ENCODE results near the gene PTPRC.

The PTPRC gene

GRCh38 chr1:198750081-198750480, 111.2 kb downstream of the PTPRC start:
- POLR2A ChIA-PET, result no interaction called here
- TF ChIP-seq, protein P1, sequence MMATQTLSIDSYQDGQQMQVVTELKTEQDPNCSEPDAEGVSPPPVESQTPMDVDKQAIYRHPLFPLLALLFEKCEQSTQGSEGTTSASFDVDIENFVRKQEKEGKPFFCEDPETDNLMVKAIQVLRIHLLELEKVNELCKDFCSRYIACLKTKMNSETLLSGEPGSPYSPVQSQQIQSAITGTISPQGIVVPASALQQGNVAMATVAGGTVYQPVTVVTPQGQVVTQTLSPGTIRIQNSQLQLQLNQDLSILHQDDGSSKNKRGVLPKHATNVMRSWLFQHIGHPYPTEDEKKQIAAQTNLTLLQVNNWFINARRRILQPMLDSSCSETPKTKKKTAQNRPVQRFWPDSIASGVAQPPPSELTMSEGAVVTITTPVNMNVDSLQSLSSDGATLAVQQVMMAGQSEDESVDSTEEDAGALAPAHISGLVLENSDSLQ (IDR thresholded peaks at IDR 0.05), result no peak
- no peak for TF ChIP-seq FOXM1 (IDR thresholded peaks at IDR 0.05; ENCODE audit: borderline replicate concordance)
- TF ChIP-seq LEF1 (IDR thresholded peaks at IDR 0.05; ENCODE audit: borderline replicate concordance), result no peak
- no peak for TF ChIP-seq BHLHE40 (IDR thresholded peaks at IDR 0.05; ENCODE audit: borderline replicate concordance)
- no peak for TF ChIP-seq ZNF384 (IDR thresholded peaks at IDR 0.05)
- no peak for TF ChIP-seq FOXK2 (IDR thresholded peaks at IDR 0.05)
- TF ChIP-seq NFRKB (IDR thresholded peaks at IDR 0.05), result no peak
- TF ChIP-seq HDGF (IDR thresholded peaks at IDR 0.05; ENCODE audit: borderline replicate concordance), result no peak
- no peak for TF ChIP-seq L3MBTL2 (conservative IDR thresholded peaks at IDR 0.05)
- no peak for TF ChIP-seq ARNT (IDR thresholded peaks at IDR 0.05)
- TF ChIP-seq SUZ12 (IDR thresholded peaks at IDR 0.05), result no peak
- TF ChIP-seq SP1 (IDR thresholded peaks at IDR 0.05), result no peak
- no peak for TF ChIP-seq ELF4 (IDR thresholded peaks at IDR 0.05)
- no peak for TF ChIP-seq TARDBP (IDR thresholded peaks at IDR 0.05)
- TF ChIP-seq CTBP1 (IDR thresholded peaks at IDR 0.05; ENCODE audit: borderline replicate concordance), result no peak
- no peak for TF ChIP-seq FOXA1 (IDR thresholded peaks at IDR 0.05)
- DNase-seq (ENCODE audit: extremely low spot score), result no peak
- CTCF ChIA-PET, result no interaction called here

DNA sequence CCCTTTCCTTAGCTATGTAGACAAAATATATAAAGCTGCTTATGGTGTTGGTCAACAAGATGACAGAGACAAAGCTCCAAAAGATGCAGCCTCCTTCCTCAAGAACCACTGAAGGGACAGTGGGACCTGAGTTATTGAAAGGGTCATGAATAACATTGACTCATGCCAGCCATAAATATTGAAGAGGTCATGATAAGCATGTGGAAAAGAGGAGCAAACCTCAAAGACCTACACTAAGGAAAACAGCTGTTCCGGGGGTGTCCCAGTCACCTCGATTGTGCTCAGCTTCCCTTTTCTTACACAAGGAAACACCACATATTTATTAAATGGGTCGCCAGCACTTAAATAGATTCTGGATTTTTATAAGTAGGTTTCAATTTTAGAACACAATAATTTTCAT, 112.9 kb downstream of the PTPRC start:
- POLR2A ChIA-PET, result no interaction called here
- DNase-seq (ENCODE audit: extremely low spot score), result no peak
- CTCF ChIA-PET, result interaction anchor here (0.6 kb wide), 1 partner anchor 443 kb away, joined by 3 read pairs; no protein-coding TSS in a partner anchor
- TF ChIP-seq CTBP1 (IDR thresholded peaks at IDR 0.05; ENCODE audit: borderline replicate concordance) (no peak), L3MBTL2 (conservative IDR thresholded peaks at IDR 0.05) (no peak), LEF1 (IDR thresholded peaks at IDR 0.05; ENCODE audit: borderline replicate concordance) (no peak), ZNF384 (IDR thresholded peaks at IDR 0.05) (no peak), TARDBP (IDR thresholded peaks at IDR 0.05) (no peak), NFRKB (IDR thresholded peaks at IDR 0.05) (no peak), FOXK2 (IDR thresholded peaks at IDR 0.05) (no peak), BHLHE40 (IDR thresholded peaks at IDR 0.05; ENCODE audit: borderline replicate concordance) (no peak), HDGF (IDR thresholded peaks at IDR 0.05; ENCODE audit: borderline replicate concordance) (no peak), SUZ12 (IDR thresholded peaks at IDR 0.05) (no peak), FOXM1 (IDR thresholded peaks at IDR 0.05; ENCODE audit: borderline replicate concordance) (no peak), FOXA1 (IDR thresholded peaks at IDR 0.05) (no peak), ARNT (IDR thresholded peaks at IDR 0.05) (no peak), ELF4 (IDR thresholded peaks at IDR 0.05) (no peak), SP1 (IDR thresholded peaks at IDR 0.05) (no peak)
- TF ChIP-seq, protein P1 (IDR thresholded peaks at IDR 0.05), result no peak

- ChIA-PET POLR2A (no interaction called here), CTCF (no interaction called here)
- DNase-seq (ENCODE audit: extremely low spot score), result no peak
- no peak for TF ChIP-seq ARNT (IDR thresholded peaks at IDR 0.05)
- TF ChIP-seq, protein P1 (IDR thresholded peaks at IDR 0.05), result no peak
- TF ChIP-seq HDGF (IDR thresholded peaks at IDR 0.05; ENCODE audit: borderline replicate concordance), result no peak
- TF ChIP-seq FOXM1 (IDR thresholded peaks at IDR 0.05; ENCODE audit: borderline replicate concordance), result no peak
- TF ChIP-seq CTBP1 (IDR thresholded peaks at IDR 0.05; ENCODE audit: borderline replicate concordance), result no peak
- TF ChIP-seq NFRKB (IDR thresholded peaks at IDR 0.05), result no peak
- TF ChIP-seq FOXK2 (IDR thresholded peaks at IDR 0.05), result no peak
- TF ChIP-seq LEF1 (IDR thresholded peaks at IDR 0.05; ENCODE audit: borderline replicate concordance), result no peak
- no peak for TF ChIP-seq SUZ12 (IDR thresholded peaks at IDR 0.05)
- no peak for TF ChIP-seq L3MBTL2 (conservative IDR thresholded peaks at IDR 0.05)
- TF ChIP-seq TARDBP (IDR thresholded peaks at IDR 0.05), result no peak
Observed at GRCh38 chr1:198754670-198755069, 115.8 kb downstream of the PTPRC start.

GRCh38 chr1:198755715-198756114, 116.9 kb downstream of the PTPRC start:
- DNase-seq (ENCODE audit: extremely low spot score), result no peak
- POLR2A ChIA-PET, result no interaction called here
- CTCF ChIA-PET, result no interaction called here
- TF ChIP-seq ARNT (IDR thresholded peaks at IDR 0.05), result no peak
- TF ChIP-seq FOXK2 (IDR thresholded peaks at IDR 0.05), result no peak
- TF ChIP-seq ZNF384 (IDR thresholded peaks at IDR 0.05), result no peak
- TF ChIP-seq ELF4 (IDR thresholded peaks at IDR 0.05), result no peak
- no peak for TF ChIP-seq CTBP1 (IDR thresholded peaks at IDR 0.05; ENCODE audit: borderline replicate concordance)
- TF ChIP-seq NFRKB (IDR thresholded peaks at IDR 0.05), result no peak
- TF ChIP-seq, protein P1 (IDR thresholded peaks at IDR 0.05), result no peak
- no peak for TF ChIP-seq TARDBP (IDR thresholded peaks at IDR 0.05)
- TF ChIP-seq LEF1 (IDR thresholded peaks at IDR 0.05; ENCODE audit: borderline replicate concordance), result no peak
- TF ChIP-seq SUZ12 (IDR thresholded peaks at IDR 0.05), result no peak
- no peak for TF ChIP-seq FOXA1 (IDR thresholded peaks at IDR 0.05)
- no peak for TF ChIP-seq SP1 (IDR thresholded peaks at IDR 0.05)
- no peak for TF ChIP-seq BHLHE40 (IDR thresholded peaks at IDR 0.05; ENCODE audit: borderline replicate concordance)
- TF ChIP-seq FOXM1 (IDR thresholded peaks at IDR 0.05; ENCODE audit: borderline replicate concordance), result no peak
- no peak for TF ChIP-seq HDGF (IDR thresholded peaks at IDR 0.05; ENCODE audit: borderline replicate concordance)
- TF ChIP-seq L3MBTL2 (conservative IDR thresholded peaks at IDR 0.05), result no peak

DNA sequence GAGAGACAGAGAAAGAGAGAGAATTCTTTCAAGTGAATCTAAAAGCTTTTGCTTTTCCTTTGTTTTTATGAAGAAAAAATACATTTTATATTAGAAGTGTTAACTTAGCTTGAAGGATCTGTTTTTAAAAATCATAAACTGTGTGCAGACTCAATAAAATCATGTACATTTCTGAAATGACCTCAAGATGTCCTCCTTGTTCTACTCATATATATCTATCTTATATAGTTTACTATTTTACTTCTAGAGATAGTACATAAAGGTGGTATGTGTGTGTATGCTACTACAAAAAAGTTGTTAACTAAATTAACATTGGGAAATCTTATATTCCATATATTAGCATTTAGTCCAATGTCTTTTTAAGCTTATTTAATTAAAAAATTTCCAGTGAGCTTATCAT, 117.6 kb downstream of the PTPRC start:
- TF ChIP-seq SUZ12 (IDR thresholded peaks at IDR 0.05), result no peak
- TF ChIP-seq SP1 (IDR thresholded peaks at IDR 0.05), result no peak
- TF ChIP-seq ZNF384 (IDR thresholded peaks at IDR 0.05), result no peak
- TF ChIP-seq FOXM1 (IDR thresholded peaks at IDR 0.05; ENCODE audit: borderline replicate concordance), result no peak
- TF ChIP-seq CTBP1 (IDR thresholded peaks at IDR 0.05; ENCODE audit: borderline replicate concordance), result no peak
- no peak for TF ChIP-seq HDGF (IDR thresholded peaks at IDR 0.05; ENCODE audit: borderline replicate concordance)
- TF ChIP-seq TARDBP (IDR thresholded peaks at IDR 0.05), result no peak
- TF ChIP-seq, protein P1 (IDR thresholded peaks at IDR 0.05), result no peak
- TF ChIP-seq BHLHE40 (IDR thresholded peaks at IDR 0.05; ENCODE audit: borderline replicate concordance), result no peak
- TF ChIP-seq LEF1 (IDR thresholded peaks at IDR 0.05; ENCODE audit: borderline replicate concordance), result no peak
- TF ChIP-seq ARNT (IDR thresholded peaks at IDR 0.05), result no peak
- no peak for TF ChIP-seq ELF4 (IDR thresholded peaks at IDR 0.05)
- no peak for TF ChIP-seq FOXK2 (IDR thresholded peaks at IDR 0.05)
- no peak for TF ChIP-seq L3MBTL2 (conservative IDR thresholded peaks at IDR 0.05)
- TF ChIP-seq FOXA1 (IDR thresholded peaks at IDR 0.05), result no peak
- TF ChIP-seq NFRKB (IDR thresholded peaks at IDR 0.05), result no peak
- no peak for DNase-seq (ENCODE audit: extremely low spot score)
- CTCF ChIA-PET, result no interaction called here
- POLR2A ChIA-PET, result no interaction called here

Data from HEK293T (cell line).